ENCODE data around the gene GRHL1.
"Not testable (repeated sequence)": the region's sequence is repeated elsewhere in the genome, so short reads cannot be mapped to it uniquely, and the experiment has no call there.

Gene GRHL1

GRCh38 chr2:9951522-9952285 lies at the start of gene GRHL1:
TSS of gene GRHL1 (plus strand) at chr2:9951693. CDS start at chr2:9951834, 141 bp downstream.
- DNase-seq: peak; percentile 96

GRCh38 chr2:9905413-9905812 lies 46.1 kb upstream of the GRHL1 start:
- no peak for DNase-seq

- no peak for DNase-seq
These were observed 44.1 kb upstream of the GRHL1 start for GRCh38 chr2:9907402-9907801.

- no peak for DNase-seq
These were observed 42.9 kb upstream of the GRHL1 start for GRCh38 chr2:9908639-9909038.

GRCh38 chr2:9909106-9909505 lies 42.4 kb upstream of the GRHL1 start:
- no peak for DNase-seq

GRCh38 chr2:9910699-9911098 lies 40.8 kb upstream of the GRHL1 start:
- DNase-seq: no peak

- DNase-seq: no peak
These were observed 39.0 kb upstream of the GRHL1 start for GRCh38 chr2:9912468-9912867.

GRCh38 chr2:9914384-9915065 lies 37.0 kb upstream of the GRHL1 start:
- DNase-seq: no peak

GRCh38 chr2:9918275-9918674 lies 33.2 kb upstream of the GRHL1 start:
- DNase-seq: no peak

GRCh38 chr2:9919512-9919911 lies 32.0 kb upstream of the GRHL1 start:
- DNase-seq: no peak

- not testable (repeated sequence) for DNase-seq
These were observed 24.5 kb upstream of the GRHL1 start for GRCh38 chr2:9927020-9927419.

GRCh38 chr2:9937258-9937657 lies 14.2 kb upstream of the GRHL1 start:
- DNase-seq: no peak

- DNase-seq: no peak
These were observed 13.5 kb upstream of the GRHL1 start for GRCh38 chr2:9937968-9938367.

GRCh38 chr2:9939587-9940485 lies 11.7 kb upstream of the GRHL1 start:
- no peak for DNase-seq

- no peak for DNase-seq
These were observed 10.1 kb upstream of the GRHL1 start for GRCh38 chr2:9941196-9941995.

- DNase-seq: no peak
These were observed 9.5 kb upstream of the GRHL1 start for GRCh38 chr2:9941996-9942390.

- no peak for DNase-seq
These were observed 7.1 kb upstream of the GRHL1 start for GRCh38 chr2:9944330-9944758.

- no peak for DNase-seq
These were observed 5.9 kb upstream of the GRHL1 start for GRCh38 chr2:9945596-9945995.

- no peak for DNase-seq
These were observed 5.4 kb upstream of the GRHL1 start for GRCh38 chr2:9946076-9946475.

- no peak for DNase-seq
These were observed 4.7 kb upstream of the GRHL1 start for GRCh38 chr2:9946818-9947217.

- no peak for DNase-seq
These were observed 2.8 kb upstream of the GRHL1 start for GRCh38 chr2:9948721-9949120.

- DNase-seq: no peak
These were observed 2.1 kb upstream of the GRHL1 start for GRCh38 chr2:9949239-9949991.

Measured in right forelimb (tissue), 1 donor.